Neural progenitor cell (in vitro differentiated cells): ENCODE measurements around the gene CPM. TPM values are rescaled to one million over a fixed set of nuclear protein-coding genes. Genes with fewer than 3 reads are reported as not detected.

Source experiments
- DNase-seq: peaks from one replicate; pipeline ENCODE4 v3.0.0-alpha.2; 2016; ENCODE audit warnings: low spot score
- H2AFZ ChIP-seq: fragments of 200-600 bp; sonication (generic); replicated peaks from 2 replicates; pipeline ENCODE4 v1.6.1; 2016; ENCODE audit warnings: antibody characterized with exemption
- H3F3A ChIP-seq: fragments of 200-600 bp; sonication (generic); 2 replicates; pipeline ENCODE4 v1.6.1; 2016; ENCODE audit warnings: antibody characterized with exemption, low read depth
- H3K27ac ChIP-seq: fragments of 200-600 bp; sonication (generic); 2 replicates; pipeline ENCODE4 v1.5.1; 2016; ENCODE audit warnings: mild to moderate bottlenecking
- H3K27me3 ChIP-seq: fragments of 200-600 bp; sonication (generic); 2 replicates; pipeline ENCODE4 v1.6.1; 2016; ENCODE audit warnings: mild to moderate bottlenecking, moderate library complexity
- H3K36me3 ChIP-seq: fragments of 200-600 bp; sonication (generic); 2 replicates; pipeline ENCODE4 v1.5.1; 2016
- H3K4me1 ChIP-seq: fragments of 200-600 bp; sonication (generic); 2 replicates; pipeline ENCODE4 v1.6.1; 2016; ENCODE audit warnings: mixed run types
- H3K4me2 ChIP-seq: fragments of 200-600 bp; sonication (generic); 2 replicates; pipeline ENCODE4 v1.6.1; 2016
- H3K4me3 ChIP-seq: fragments of 200-600 bp; sonication (generic); 2 replicates; pipeline ENCODE4 v1.5.1; 2016
- H3K79me2 ChIP-seq: fragments of 200-600 bp; sonication (generic); 2 replicates; pipeline ENCODE4 v1.6.1; 2016; ENCODE audit warnings: low read depth
- H3K9ac ChIP-seq: fragments of 200-600 bp; sonication (generic); 2 replicates; pipeline ENCODE4 v1.6.1; 2016
- H3K9me3 ChIP-seq: fragments of 200-600 bp; sonication (generic); 2 replicates; pipeline ENCODE4 v1.5.1; 2016; ENCODE audit warnings: low read depth
- H4K20me1 ChIP-seq: fragments of 200-600 bp; sonication (generic); 2 replicates; pipeline ENCODE4 v1.6.1; 2016; ENCODE audit warnings: low read depth
- H3K27ac Mint-ChIP-seq: 3 replicates; pipeline ENCODE4 v1.8.0; 2021; ENCODE audit warnings: mixed read lengths
- H3K27me3 Mint-ChIP-seq: 2 replicates; pipeline ENCODE4 v1.8.0; 2022; ENCODE audit warnings: low read depth, mild to moderate bottlenecking, inconsistent platforms, moderate library complexity, mixed read lengths; ENCODE audit not compliant: insufficient read depth
- H3K36me3 Mint-ChIP-seq: 3 replicates; pipeline ENCODE4 v1.8.0; 2021; ENCODE audit warnings: mixed read lengths
- H3K4me1 Mint-ChIP-seq: 3 replicates; pipeline ENCODE4 v1.8.0; 2021; ENCODE audit warnings: mixed read lengths
- H3K4me3 Mint-ChIP-seq: 3 replicates; pipeline ENCODE4 v1.8.0; 2021; ENCODE audit warnings: mild to moderate bottlenecking, moderate library complexity, mixed read lengths
- H3K9me3 Mint-ChIP-seq: 3 replicates; pipeline ENCODE4 v1.8.0; 2020; ENCODE audit warnings: mixed read lengths
- CTCF ChIP-seq: fragments of 200-600 bp; sonication (generic); IDR thresholded peaks from 2 replicates; pipeline ENCODE4 v1.5.1; 2017; ENCODE audit warnings: antibody characterized with exemption, mild to moderate bottlenecking
- EZH2 ChIP-seq: fragments of 200-600 bp; sonication (generic); IDR thresholded peaks from 2 replicates; pipeline ENCODE4 v1.6.1; 2017; ENCODE audit warnings: antibody characterized with exemption, mild to moderate bottlenecking, moderate library complexity
- EZH2phosphoT487 ChIP-seq: fragments of 200-600 bp; sonication (generic); IDR thresholded peaks from 2 replicates; pipeline ENCODE4 v1.6.1; 2017; ENCODE audit warnings: antibody characterized with exemption
- total RNA-seq: library from RNA; depleted of rRNA; stranded (reverse); fragments of >200 nt; gene quantifications from 2 replicates; pipeline ENCODE4 v1.2.3, GENCODE V29; 2015; ENCODE audit warnings: low replicate concordance

CPM gene
- total RNA-seq, 1 donor from 2014 or later = 0.02 TPM

GRCh38 chr12:68918960-68919359 is 14.0 kb downstream of the CPM start:
- H3K4me1 Mint-ChIP-seq = peaks cover 15% of the 10 kb centered on the region

GRCh38 chr12:68915055-68915454 is 17.9 kb downstream of the CPM start:
- Histone ChIP-seq H3K9me3 (no peaks in the 10 kb centered on the region), H3F3A (no peaks in the 10 kb centered on the region), H3K27ac (no peak overlapping the region), H3K9ac (no peak overlapping the region), H3K79me2 (no peaks in the 10 kb centered on the region), H3K36me3 (no peaks in the 10 kb centered on the region), H3K27me3 (no peaks in the 10 kb centered on the region), H2AFZ (peak overlapping the region; percentile 64), H3K4me2 (no peak overlapping the region), H3K4me3 (no peak overlapping the region), H4K20me1 (no peaks in the 10 kb centered on the region), H3K4me1 (peaks cover 8% of the 10 kb centered on the region)
- DNase-seq = no peak
- TF ChIP-seq EZH2phosphoT487 (no peak), EZH2 (no peak), CTCF (no peak)
- Mint-ChIP-seq H3K36me3 (no peaks in the 10 kb centered on the region), H3K27me3 (peaks cover 2% of the 10 kb centered on the region), H3K4me1 (no peaks in the 10 kb centered on the region), H3K4me3 (no peak overlapping the region), H3K27ac (no peak overlapping the region), H3K9me3 (no peaks in the 10 kb centered on the region)

More at GRCh38 chr12:68918960-68919359, 14.0 kb downstream of the CPM start:
- no peaks in the 10 kb centered on the region for H3K79me2 ChIP-seq
- no peaks in the 10 kb centered on the region for H3F3A ChIP-seq
- H2AFZ ChIP-seq = no peak overlapping the region
- TF ChIP-seq CTCF (no peak), EZH2 (no peak), EZH2phosphoT487 (no peak)
- Mint-ChIP-seq H3K27me3 (peaks cover 2% of the 10 kb centered on the region), H3K4me3 (no peak overlapping the region), H3K9me3 (no peaks in the 10 kb centered on the region), H3K36me3 (no peaks in the 10 kb centered on the region), H3K27ac (no peak overlapping the region)
- no peak overlapping the region for H3K4me2 ChIP-seq
- H3K9me3 ChIP-seq = no peaks in the 10 kb centered on the region
- H3K9ac ChIP-seq = no peak overlapping the region
- H3K27me3 ChIP-seq = no peaks in the 10 kb centered on the region
- H4K20me1 ChIP-seq = no peaks in the 10 kb centered on the region
- H3K4me3 ChIP-seq = no peak overlapping the region
- no peak for DNase-seq
- H3K27ac ChIP-seq = no peak overlapping the region
- peaks cover 8% of the 10 kb centered on the region for H3K4me1 ChIP-seq
- no peaks in the 10 kb centered on the region for H3K36me3 ChIP-seq

GRCh38 chr12:68913682-68914081 is 19.3 kb downstream of the CPM start:
- no peak for DNase-seq
- H3K9me3 ChIP-seq = no peaks in the 10 kb centered on the region
- no peaks in the 10 kb centered on the region for H3K9me3 Mint-ChIP-seq
- peaks cover 8% of the 10 kb centered on the region for H3K4me1 ChIP-seq
- no peak overlapping the region for H3K4me3 Mint-ChIP-seq
- H3K27me3 Mint-ChIP-seq = peaks cover 2% of the 10 kb centered on the region
- H3K4me1 Mint-ChIP-seq = no peaks in the 10 kb centered on the region
- H3K27me3 ChIP-seq = no peaks in the 10 kb centered on the region
- no peak for TF ChIP-seq EZH2phosphoT487
- TF ChIP-seq CTCF = no peak
- no peak for TF ChIP-seq EZH2
- H3K4me2 ChIP-seq = no peak overlapping the region
- no peak overlapping the region for H3K27ac Mint-ChIP-seq
- no peaks in the 10 kb centered on the region for H4K20me1 ChIP-seq
- no peak overlapping the region for H3K4me3 ChIP-seq
- no peak overlapping the region for H3K27ac ChIP-seq
- H3F3A ChIP-seq = no peaks in the 10 kb centered on the region
- H3K9ac ChIP-seq = no peak overlapping the region
- no peaks in the 10 kb centered on the region for H3K79me2 ChIP-seq
- H3K36me3 ChIP-seq = no peaks in the 10 kb centered on the region
- H3K36me3 Mint-ChIP-seq = no peaks in the 10 kb centered on the region
- H2AFZ ChIP-seq = no peak overlapping the region
